ENCODE measurements around the gene REXO4. TPM values are rescaled to one million over a fixed set of nuclear protein-coding genes. Genes with fewer than 3 reads are reported as not detected.
A peak's percentile ranks its signal among the peaks of the same experiment; 100 is the strongest.

REXO4 gene
- total and polyA plus RNA-seq, 9 of the 15 experiments (the other 6 are each of a cell fraction or from before 2014, with no cell fraction given), result 3.4 to 72.9 (median 31.1) TPM

DNA sequence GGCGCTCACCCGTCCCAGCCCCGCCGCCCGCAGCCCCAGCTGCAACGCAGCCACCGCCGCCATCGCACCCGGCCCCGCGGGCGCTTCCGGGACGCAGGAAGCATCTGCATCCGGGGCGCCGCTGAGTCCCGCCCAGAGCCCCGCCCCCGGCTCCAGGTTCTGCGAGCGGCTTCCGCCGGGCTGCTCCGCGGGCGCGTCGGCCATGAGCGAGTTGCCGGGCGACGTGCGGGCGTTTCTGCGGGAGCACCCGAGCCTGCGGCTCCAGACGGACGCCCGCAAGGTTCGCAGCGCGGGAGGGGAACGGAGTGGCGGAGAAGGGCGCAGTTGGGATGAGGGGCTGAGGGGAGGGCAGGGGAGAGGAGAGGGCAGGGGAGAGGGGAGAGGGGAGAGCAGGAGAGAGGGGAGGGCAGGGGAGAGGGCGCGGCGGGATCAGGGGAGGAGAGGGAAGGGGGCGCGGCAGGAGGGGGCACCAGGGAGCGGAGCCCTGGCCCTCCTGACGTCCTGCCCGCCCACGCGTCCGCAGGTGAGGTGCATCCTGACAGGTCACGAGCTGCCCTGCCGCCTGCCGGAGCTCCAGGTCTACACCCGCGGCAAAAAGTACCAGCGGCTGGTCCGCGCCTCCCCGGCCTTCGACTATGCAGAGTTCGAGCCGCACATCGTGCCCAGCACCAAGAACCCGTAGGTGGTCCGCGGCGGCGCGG, 61.3 kb downstream of the REXO4 start, which contains the start of the genes SURF1 and SURF2 (continued):
- TF ChIP-seq, protein P1, sequence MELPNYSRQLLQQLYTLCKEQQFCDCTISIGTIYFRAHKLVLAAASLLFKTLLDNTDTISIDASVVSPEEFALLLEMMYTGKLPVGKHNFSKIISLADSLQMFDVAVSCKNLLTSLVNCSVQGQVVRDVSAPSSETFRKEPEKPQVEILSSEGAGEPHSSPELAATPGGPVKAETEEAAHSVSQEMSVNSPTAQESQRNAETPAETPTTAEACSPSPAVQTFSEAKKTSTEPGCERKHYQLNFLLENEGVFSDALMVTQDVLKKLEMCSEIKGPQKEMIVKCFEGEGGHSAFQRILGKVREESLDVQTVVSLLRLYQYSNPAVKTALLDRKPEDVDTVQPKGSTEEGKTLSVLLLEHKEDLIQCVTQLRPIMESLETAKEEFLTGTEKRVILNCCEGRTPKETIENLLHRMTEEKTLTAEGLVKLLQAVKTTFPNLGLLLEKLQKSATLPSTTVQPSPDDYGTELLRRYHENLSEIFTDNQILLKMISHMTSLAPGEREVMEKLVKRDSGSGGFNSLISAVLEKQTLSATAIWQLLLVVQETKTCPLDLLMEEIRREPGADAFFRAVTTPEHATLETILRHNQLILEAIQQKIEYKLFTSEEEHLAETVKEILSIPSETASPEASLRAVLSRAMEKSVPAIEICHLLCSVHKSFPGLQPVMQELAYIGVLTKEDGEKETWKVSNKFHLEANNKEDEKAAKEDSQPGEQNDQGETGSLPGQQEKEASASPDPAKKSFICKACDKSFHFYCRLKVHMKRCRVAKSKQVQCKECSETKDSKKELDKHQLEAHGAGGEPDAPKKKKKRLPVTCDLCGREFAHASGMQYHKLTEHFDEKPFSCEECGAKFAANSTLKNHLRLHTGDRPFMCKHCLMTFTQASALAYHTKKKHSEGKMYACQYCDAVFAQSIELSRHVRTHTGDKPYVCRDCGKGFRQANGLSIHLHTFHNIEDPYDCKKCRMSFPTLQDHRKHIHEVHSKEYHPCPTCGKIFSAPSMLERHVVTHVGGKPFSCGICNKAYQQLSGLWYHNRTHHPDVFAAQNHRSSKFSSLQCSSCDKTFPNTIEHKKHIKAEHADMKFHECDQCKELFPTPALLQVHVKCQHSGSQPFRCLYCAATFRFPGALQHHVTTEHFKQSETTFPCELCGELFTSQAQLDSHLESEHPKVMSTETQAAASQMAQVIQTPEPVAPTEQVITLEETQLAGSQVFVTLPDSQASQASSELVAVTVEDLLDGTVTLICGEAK (IDR thresholded peaks at IDR 0.05), result peak; percentile 90
- TF ChIP-seq, protein P1 (CRISPR knock-in tag; IDR thresholded peaks at IDR 0.05), result no peak
- no peak for TF ChIP-seq TEAD2 (tag; IDR thresholded peaks at IDR 0.05)
- 0 out of 2 replicates have a peak, but pooled peaks have one; percentile 25 for TF ChIP-seq HDAC2 (IDR thresholded peaks at IDR 0.05)
- TF ChIP-seq CHD4 (IDR thresholded peaks at IDR 0.05; ENCODE audit: insufficient read depth, insufficient replicate concordance, low read depth, low read length, poor library complexity, severe bottlenecking), result no peak
- TF ChIP-seq KAT8 (IDR thresholded peaks at IDR 0.05; ENCODE audit: low read depth), result no peak
- peak; percentile 60 for TF ChIP-seq RBBP5 (IDR thresholded peaks at IDR 0.05; ENCODE audit: borderline replicate concordance, insufficient read depth, low read length, poor library complexity, severe bottlenecking)
- TF ChIP-seq, protein P2, sequence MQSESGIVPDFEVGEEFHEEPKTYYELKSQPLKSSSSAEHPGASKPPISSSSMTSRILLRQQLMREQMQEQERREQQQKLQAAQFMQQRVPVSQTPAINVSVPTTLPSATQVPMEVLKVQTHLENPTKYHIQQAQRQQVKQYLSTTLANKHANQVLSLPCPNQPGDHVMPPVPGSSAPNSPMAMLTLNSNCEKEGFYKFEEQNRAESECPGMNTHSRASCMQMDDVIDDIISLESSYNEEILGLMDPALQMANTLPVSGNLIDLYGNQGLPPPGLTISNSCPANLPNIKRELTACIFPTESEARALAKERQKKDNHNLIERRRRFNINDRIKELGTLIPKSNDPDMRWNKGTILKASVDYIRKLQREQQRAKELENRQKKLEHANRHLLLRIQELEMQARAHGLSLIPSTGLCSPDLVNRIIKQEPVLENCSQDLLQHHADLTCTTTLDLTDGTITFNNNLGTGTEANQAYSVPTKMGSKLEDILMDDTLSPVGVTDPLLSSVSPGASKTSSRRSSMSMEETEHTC (IDR thresholded peaks at IDR 0.05), result peak; percentile 67; the same call in 1 of the 2 replicates
- no peak for TF ChIP-seq ZNF12 (CRISPR knock-in tag; IDR thresholded peaks at IDR 0.05)
- TF ChIP-seq EZH2 (IDR thresholded peaks at IDR 0.05; ENCODE audit: borderline replicate concordance, low read depth, low read length), result no peak
- peak; percentile 36; the same call in 1 of the 2 replicates for TF ChIP-seq BHLHE40 (IDR thresholded peaks at IDR 0.05; ENCODE audit: low read length)
- TF ChIP-seq SIN3A (IDR thresholded peaks at IDR 0.05; ENCODE audit: borderline replicate concordance in 2 of 2, control insufficient read depth in 1 of 2, low read depth in 2 of 2, low read length in 2 of 2), result peak; percentile 53 to 82
- TF ChIP-seq, protein P3, sequence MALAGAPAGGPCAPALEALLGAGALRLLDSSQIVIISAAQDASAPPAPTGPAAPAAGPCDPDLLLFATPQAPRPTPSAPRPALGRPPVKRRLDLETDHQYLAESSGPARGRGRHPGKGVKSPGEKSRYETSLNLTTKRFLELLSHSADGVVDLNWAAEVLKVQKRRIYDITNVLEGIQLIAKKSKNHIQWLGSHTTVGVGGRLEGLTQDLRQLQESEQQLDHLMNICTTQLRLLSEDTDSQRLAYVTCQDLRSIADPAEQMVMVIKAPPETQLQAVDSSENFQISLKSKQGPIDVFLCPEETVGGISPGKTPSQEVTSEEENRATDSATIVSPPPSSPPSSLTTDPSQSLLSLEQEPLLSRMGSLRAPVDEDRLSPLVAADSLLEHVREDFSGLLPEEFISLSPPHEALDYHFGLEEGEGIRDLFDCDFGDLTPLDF (CRISPR knock-in tag; IDR thresholded peaks at IDR 0.05), result no peak
- TF ChIP-seq HNRNPK (IDR thresholded peaks at IDR 0.05; ENCODE audit: low read depth, low read length, poor library complexity, severe bottlenecking), result peak; percentile 89
